Tibial nerve (tissue), 3 donors: Measurements from ENCODE around the gene SMPD1.

ENCODE experiments used
- POLR2A ChIP-seq, 2 donors: fragments of 450-650 bp; IDR thresholded peaks; one replicate each; pipeline ENCODE4 v1.6.1; 2017; ENCODE audit warnings: antibody characterized with exemption in 2 of 2, mild to moderate bottlenecking in 2 of 2, moderate library complexity in 2 of 2
- TF ChIP-seq, protein P1 (sequence below), 5 experiments: fragments of 200-600 bp in 3 of 5; fragments of 450-650 bp in 2 of 5; sonication (generic) in 3 of 5; IDR thresholded peaks; one replicate each; pipeline ENCODE4 v1.5.1; 2016 to 2019; ENCODE audit warnings: antibody characterized with exemption in 5 of 5, mild to moderate bottlenecking in 3 of 5, moderate library complexity in 2 of 5

GRCh38 chr11:6401464-6401863, 11.2 kb downstream of the SMPD1 start:
- TF ChIP-seq, protein P1, sequence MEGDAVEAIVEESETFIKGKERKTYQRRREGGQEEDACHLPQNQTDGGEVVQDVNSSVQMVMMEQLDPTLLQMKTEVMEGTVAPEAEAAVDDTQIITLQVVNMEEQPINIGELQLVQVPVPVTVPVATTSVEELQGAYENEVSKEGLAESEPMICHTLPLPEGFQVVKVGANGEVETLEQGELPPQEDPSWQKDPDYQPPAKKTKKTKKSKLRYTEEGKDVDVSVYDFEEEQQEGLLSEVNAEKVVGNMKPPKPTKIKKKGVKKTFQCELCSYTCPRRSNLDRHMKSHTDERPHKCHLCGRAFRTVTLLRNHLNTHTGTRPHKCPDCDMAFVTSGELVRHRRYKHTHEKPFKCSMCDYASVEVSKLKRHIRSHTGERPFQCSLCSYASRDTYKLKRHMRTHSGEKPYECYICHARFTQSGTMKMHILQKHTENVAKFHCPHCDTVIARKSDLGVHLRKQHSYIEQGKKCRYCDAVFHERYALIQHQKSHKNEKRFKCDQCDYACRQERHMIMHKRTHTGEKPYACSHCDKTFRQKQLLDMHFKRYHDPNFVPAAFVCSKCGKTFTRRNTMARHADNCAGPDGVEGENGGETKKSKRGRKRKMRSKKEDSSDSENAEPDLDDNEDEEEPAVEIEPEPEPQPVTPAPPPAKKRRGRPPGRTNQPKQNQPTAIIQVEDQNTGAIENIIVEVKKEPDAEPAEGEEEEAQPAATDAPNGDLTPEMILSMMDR (IDR thresholded peaks at IDR 0.05) = no peak
- TF ChIP-seq POLR2A (IDR thresholded peaks at IDR 0.05) = no peak
